MM.1S (cell line): ENCODE measurements around the gene FN3K.

Source experiments
- EZH2 ChIP-seq: fragments of 300-600 bp; sonication (generic); optimal IDR thresholded peaks from 2 replicates; pipeline ENCODE3; 2017; ENCODE audit warnings: low read depth, mild to moderate bottlenecking, antibody characterized with exemption, low read length, mixed read lengths
- EZH2phosphoT487 ChIP-seq: fragments of 300-600 bp; sonication (generic); IDR thresholded peaks from 2 replicates; pipeline ENCODE4 v1.6.1; 2018; ENCODE audit warnings: antibody characterized with exemption, low read length
- TF ChIP-seq, protein P1 (sequence below): fragments of 300-600 bp; sonication (generic); IDR thresholded peaks from 2 replicates; pipeline ENCODE4 v1.5.1; 2016; ENCODE audit warnings: antibody characterized with exemption, low read length, mixed read lengths

- TF ChIP-seq, protein P1, sequence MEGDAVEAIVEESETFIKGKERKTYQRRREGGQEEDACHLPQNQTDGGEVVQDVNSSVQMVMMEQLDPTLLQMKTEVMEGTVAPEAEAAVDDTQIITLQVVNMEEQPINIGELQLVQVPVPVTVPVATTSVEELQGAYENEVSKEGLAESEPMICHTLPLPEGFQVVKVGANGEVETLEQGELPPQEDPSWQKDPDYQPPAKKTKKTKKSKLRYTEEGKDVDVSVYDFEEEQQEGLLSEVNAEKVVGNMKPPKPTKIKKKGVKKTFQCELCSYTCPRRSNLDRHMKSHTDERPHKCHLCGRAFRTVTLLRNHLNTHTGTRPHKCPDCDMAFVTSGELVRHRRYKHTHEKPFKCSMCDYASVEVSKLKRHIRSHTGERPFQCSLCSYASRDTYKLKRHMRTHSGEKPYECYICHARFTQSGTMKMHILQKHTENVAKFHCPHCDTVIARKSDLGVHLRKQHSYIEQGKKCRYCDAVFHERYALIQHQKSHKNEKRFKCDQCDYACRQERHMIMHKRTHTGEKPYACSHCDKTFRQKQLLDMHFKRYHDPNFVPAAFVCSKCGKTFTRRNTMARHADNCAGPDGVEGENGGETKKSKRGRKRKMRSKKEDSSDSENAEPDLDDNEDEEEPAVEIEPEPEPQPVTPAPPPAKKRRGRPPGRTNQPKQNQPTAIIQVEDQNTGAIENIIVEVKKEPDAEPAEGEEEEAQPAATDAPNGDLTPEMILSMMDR: no peak
- no peak for TF ChIP-seq EZH2phosphoT487
- TF ChIP-seq EZH2: no peak
Measured at GRCh38 chr17:82710499-82711232, 24.7 kb upstream of the FN3K start.
